Measurements from ENCODE around the gene DOCK6. TPM values are rescaled to one million over a fixed set of nuclear protein-coding genes. Genes with fewer than 3 reads are reported as not detected.

DOCK6 gene
- polyA plus RNA-seq, 1 donor from 2014 or later, result not detected

- H3K36me3 ChIP-seq (ENCODE audit: insufficient read depth, low read length), result no peaks in the 10 kb centered on the region
- H3K9ac ChIP-seq (ENCODE audit: low read length), result no peak overlapping the region
- no peak overlapping the region for H3K27ac ChIP-seq (ENCODE audit: low read length)
- H3K4me3 ChIP-seq (ENCODE audit: low read length), result no peak overlapping the region
- H3K9me2 ChIP-seq (ENCODE audit: insufficient read depth, low read length), result no peaks in the 10 kb centered on the region
- H3K9me3 ChIP-seq (ENCODE audit: low read length), result no peaks in the 10 kb centered on the region
- no peaks in the 10 kb centered on the region for H3F3A ChIP-seq (ENCODE audit: insufficient read depth, low read length, poor library complexity, severe bottlenecking)
- no peak overlapping the region for H3K4me2 ChIP-seq (ENCODE audit: low read length)
- no peaks in the 10 kb centered on the region for H4K20me1 ChIP-seq (ENCODE audit: insufficient read depth)
- no peaks in the 10 kb centered on the region for H3K79me2 ChIP-seq (replicated peaks; ENCODE audit: insufficient read depth, low read length)
- no peaks in the 10 kb centered on the region for H3K27me3 ChIP-seq (ENCODE audit: insufficient read depth, low read depth, low read length)
- H2AFZ ChIP-seq (ENCODE audit: low read depth, low read length), result no peak overlapping the region
- TF ChIP-seq POLR2AphosphoS5 (IDR thresholded peaks at IDR 0.05), result no peak
- TF ChIP-seq EP300 (conservative IDR thresholded peaks at IDR 0.05; ENCODE audit: poor library complexity, severe bottlenecking), result no peak
- TF ChIP-seq TAF1 (IDR thresholded peaks at IDR 0.05; ENCODE audit: low read depth), result no peak
- no peak for TF ChIP-seq EZH2 (IDR thresholded peaks at IDR 0.05; ENCODE audit: borderline replicate concordance, insufficient read depth, low read length, poor library complexity, severe bottlenecking)
- no peak for TF ChIP-seq MXI1 (conservative IDR thresholded peaks at IDR 0.05; ENCODE audit: poor library complexity, severe bottlenecking)
- TF ChIP-seq RAD21 (conservative IDR thresholded peaks at IDR 0.05), result no peak
- no peak for TF ChIP-seq CTCF (IDR thresholded peaks at IDR 0.05; ENCODE audit: poor library complexity, severe bottlenecking)
Observed at GRCh38 chr19:11176466-11177193, 85.7 kb downstream of the DOCK6 start.

- no peaks in the 10 kb centered on the region for H3F3A ChIP-seq (ENCODE audit: insufficient read depth, low read length, poor library complexity, severe bottlenecking)
- TF ChIP-seq RAD21 (conservative IDR thresholded peaks at IDR 0.05) (no peak), SMC3 (conservative IDR thresholded peaks at IDR 0.05; ENCODE audit: poor library complexity) (no peak), EZH2 (IDR thresholded peaks at IDR 0.05; ENCODE audit: borderline replicate concordance, insufficient read depth, low read length, poor library complexity, severe bottlenecking) (no peak), CTCF (IDR thresholded peaks at IDR 0.05; ENCODE audit: poor library complexity, severe bottlenecking) (no peak), MXI1 (conservative IDR thresholded peaks at IDR 0.05; ENCODE audit: poor library complexity, severe bottlenecking) (no peak), POLR2AphosphoS5 (IDR thresholded peaks at IDR 0.05) (no peak), REST (IDR thresholded peaks at IDR 0.05; ENCODE audit: borderline replicate concordance) (no peak), TAF1 (IDR thresholded peaks at IDR 0.05; ENCODE audit: low read depth) (no peak), EP300 (conservative IDR thresholded peaks at IDR 0.05; ENCODE audit: poor library complexity, severe bottlenecking) (no peak)
- no peak overlapping the region for H3K4me3 ChIP-seq (ENCODE audit: low read length)
- no peaks in the 10 kb centered on the region for H3K9me2 ChIP-seq (ENCODE audit: insufficient read depth, low read length)
- no peak overlapping the region for H3K4me2 ChIP-seq (ENCODE audit: low read length)
- no peaks in the 10 kb centered on the region for H3K36me3 ChIP-seq (ENCODE audit: insufficient read depth, low read length)
- no peaks in the 10 kb centered on the region for H3K79me2 ChIP-seq (replicated peaks; ENCODE audit: insufficient read depth, low read length)
- H3K27me3 ChIP-seq (ENCODE audit: insufficient read depth, low read depth, low read length), result no peaks in the 10 kb centered on the region
- no peaks in the 10 kb centered on the region for H3K9me3 ChIP-seq (ENCODE audit: low read length)
- no peak overlapping the region for H3K27ac ChIP-seq (ENCODE audit: low read length)
- H4K20me1 ChIP-seq (ENCODE audit: insufficient read depth), result no peaks in the 10 kb centered on the region
- H2AFZ ChIP-seq (ENCODE audit: low read depth, low read length), result no peak overlapping the region
- no peak overlapping the region for H3K9ac ChIP-seq (ENCODE audit: low read length)
Observed at GRCh38 chr19:11175920-11176319, 86.4 kb downstream of the DOCK6 start.

Data from neural cell (in vitro differentiated cells).